ENCODE results near the gene OLFM1.

DNA sequence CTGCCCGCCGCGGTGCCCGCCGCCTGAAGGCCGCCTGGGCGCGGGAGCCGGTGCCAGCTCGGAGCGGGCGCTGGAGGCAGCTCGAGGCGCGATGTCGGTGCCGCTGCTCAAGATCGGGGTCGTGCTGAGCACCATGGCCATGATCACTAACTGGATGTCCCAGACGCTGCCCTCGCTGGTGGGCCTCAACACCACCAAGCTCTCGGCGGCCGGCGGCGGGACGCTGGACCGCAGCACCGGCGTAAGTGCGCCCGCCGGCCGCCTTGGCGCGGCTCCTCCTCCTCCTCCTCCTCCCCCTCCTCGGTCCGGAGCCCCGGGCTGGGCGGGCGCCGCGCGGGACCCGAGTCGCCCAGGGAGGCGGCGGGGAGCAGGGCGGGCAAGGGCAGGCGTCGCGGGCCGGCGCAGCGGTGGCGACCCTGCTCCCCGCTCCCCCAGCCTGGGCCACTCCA is 455 bp downstream of the OLFM1 start:
- TF ChIP-seq, protein P1, sequence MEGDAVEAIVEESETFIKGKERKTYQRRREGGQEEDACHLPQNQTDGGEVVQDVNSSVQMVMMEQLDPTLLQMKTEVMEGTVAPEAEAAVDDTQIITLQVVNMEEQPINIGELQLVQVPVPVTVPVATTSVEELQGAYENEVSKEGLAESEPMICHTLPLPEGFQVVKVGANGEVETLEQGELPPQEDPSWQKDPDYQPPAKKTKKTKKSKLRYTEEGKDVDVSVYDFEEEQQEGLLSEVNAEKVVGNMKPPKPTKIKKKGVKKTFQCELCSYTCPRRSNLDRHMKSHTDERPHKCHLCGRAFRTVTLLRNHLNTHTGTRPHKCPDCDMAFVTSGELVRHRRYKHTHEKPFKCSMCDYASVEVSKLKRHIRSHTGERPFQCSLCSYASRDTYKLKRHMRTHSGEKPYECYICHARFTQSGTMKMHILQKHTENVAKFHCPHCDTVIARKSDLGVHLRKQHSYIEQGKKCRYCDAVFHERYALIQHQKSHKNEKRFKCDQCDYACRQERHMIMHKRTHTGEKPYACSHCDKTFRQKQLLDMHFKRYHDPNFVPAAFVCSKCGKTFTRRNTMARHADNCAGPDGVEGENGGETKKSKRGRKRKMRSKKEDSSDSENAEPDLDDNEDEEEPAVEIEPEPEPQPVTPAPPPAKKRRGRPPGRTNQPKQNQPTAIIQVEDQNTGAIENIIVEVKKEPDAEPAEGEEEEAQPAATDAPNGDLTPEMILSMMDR (conservative IDR thresholded peaks at IDR 0.05; ENCODE audit: low read depth, low read length) = no peak
- no peak for TF ChIP-seq EZH2 (IDR thresholded peaks at IDR 0.05; ENCODE audit: low read length, unreplicated experiment)
- TF ChIP-seq EZH2phosphoT487 (IDR thresholded peaks at IDR 0.05; ENCODE audit: borderline replicate concordance, low read length) = no peak

Data from PC-3 (cell line).